DMS 273 (cell line): ENCODE data around the gene CC2D1A.

ENCODE experiments used
- DNase-seq: peaks from one replicate; lab custom pipeline; 2025; ENCODE audit not compliant: unreplicated experiment; lab: John Stamatoyannopoulos, UW

Gene CC2D1A

DNA sequence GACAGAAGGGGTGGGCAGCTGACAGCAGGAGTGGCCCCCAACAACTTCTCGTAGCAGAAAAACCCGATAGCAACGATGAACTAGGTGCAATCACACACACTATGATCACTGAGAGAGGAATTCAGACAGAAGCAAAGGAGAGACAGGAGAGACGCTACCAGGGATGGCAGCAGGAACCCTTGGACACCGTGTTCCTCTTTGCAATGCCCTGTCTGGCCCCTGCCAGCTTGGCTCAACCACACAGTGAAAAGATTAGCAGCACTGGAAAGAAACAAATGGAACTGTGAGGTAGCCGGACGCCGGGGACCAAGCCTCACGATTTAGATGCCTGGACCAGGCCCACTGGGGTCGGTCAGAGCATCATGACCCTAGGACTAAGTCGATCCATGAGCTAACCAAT is 69.9 kb downstream of the CC2D1A start:
- no peak for DNase-seq

- DNase-seq, result no peak
These were observed 70.4 kb downstream of the CC2D1A start for GRCh38 chr19:13976446-13976845.

DNA sequence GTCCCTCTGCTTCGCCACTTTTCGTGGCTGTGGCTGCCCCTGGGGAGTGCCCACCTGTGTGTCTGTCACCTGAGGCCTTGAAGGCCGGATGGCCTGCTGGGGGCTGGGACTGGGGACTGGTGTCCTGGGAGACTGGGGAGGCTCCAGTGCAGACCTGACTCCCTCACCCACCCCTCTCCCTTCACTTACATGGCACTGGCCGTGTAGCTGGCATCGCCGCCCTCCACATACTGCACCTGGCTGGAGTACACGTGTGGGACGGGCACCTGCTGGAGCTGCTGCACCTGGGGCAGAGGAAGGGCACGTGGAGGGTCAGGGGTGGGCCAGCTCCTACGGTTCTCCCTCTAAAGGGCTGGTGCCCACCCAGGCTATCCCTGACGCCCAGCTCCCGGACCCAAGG is 71.8 kb downstream of the CC2D1A start:
- no peak for DNase-seq

- peak; percentile 41 for DNase-seq
These were observed 72.6 kb downstream of the CC2D1A start for GRCh38 chr19:13978351-13979243.

- no peak for DNase-seq
These were observed 73.2 kb downstream of the CC2D1A start for GRCh38 chr19:13979244-13979615.

GRCh38 chr19:13979686-13980085 is 73.7 kb downstream of the CC2D1A start:
- no peak for DNase-seq

DNA sequence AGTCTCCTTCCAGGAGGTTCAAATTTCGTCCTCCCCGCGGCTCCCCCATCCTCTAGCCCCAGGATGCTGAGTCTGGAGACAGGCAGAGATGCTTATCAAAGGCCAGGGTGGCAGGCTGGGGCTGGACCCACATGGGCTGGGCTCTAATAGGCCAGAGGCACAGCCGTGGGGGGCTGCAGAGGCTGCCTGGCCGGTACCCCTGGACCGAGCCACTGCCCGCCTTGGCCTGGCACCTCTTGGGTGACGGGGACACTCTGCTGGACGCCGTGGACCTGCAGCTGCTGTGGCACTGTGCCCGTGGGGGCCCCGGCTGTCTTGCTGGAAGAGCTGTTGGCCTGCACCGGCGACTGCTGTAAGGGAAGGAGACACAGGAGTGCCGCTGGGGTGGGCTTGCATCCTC is 74.3 kb downstream of the CC2D1A start:
- no peak for DNase-seq
